HL-60/S4 treated with retinoic acid at 250 ng/mL for 4 days and 3 days (cell line): ENCODE results near the gene AREG.
"Not testable (repeated sequence)": the region's sequence is repeated elsewhere in the genome, so short reads cannot be mapped to it uniquely, and the experiment has no call there.

Source experiments
- in situ Hi-C: fragments of 300-500 bp; cut with MboI; formaldehyde crosslinking; loops from 2 replicates; pipeline ENCODE4 v1.7.0; 2022; ENCODE audit warnings: low sequenced_read_pairs

AREG gene

GRCh38 chr4:74444891-74445642 is at the start of gene AREG:
TSS of gene AREG (plus strand) at chr4:74445136. CDS start at chr4:74445346, 210 bp downstream.
- in situ Hi-C loops: no loop called here

- in situ Hi-C loops: no loop called here
These were observed 49.3 kb upstream of the AREG start for GRCh38 chr4:74395633-74396032.

GRCh38 chr4:74397748-74398426 is 47.0 kb upstream of the AREG start:
- in situ Hi-C loops: no loop called here

- in situ Hi-C loops: not testable (repeated sequence)
These were observed 45.9 kb upstream of the AREG start for GRCh38 chr4:74398894-74399589.

GRCh38 chr4:74400395-74400794 is 44.5 kb upstream of the AREG start:
- in situ Hi-C loops: no loop called here

GRCh38 chr4:74402692-74403456 is 42.1 kb upstream of the AREG start:
- in situ Hi-C loops: no loop called here

- in situ Hi-C loops: no loop called here
These were observed 37.0 kb upstream of the AREG start for GRCh38 chr4:74407891-74408290.

- in situ Hi-C loops: no loop called here
These were observed 36.3 kb upstream of the AREG start for GRCh38 chr4:74408639-74409038.

GRCh38 chr4:74410272-74410671 is 34.7 kb upstream of the AREG start:
- in situ Hi-C loops: no loop called here

- in situ Hi-C loops: no loop called here
These were observed 32.7 kb upstream of the AREG start for GRCh38 chr4:74412225-74412624.

GRCh38 chr4:74413265-74413664 is 31.7 kb upstream of the AREG start:
- in situ Hi-C loops: no loop called here

- in situ Hi-C loops: no loop called here
These were observed 30.7 kb upstream of the AREG start for GRCh38 chr4:74414149-74414809.

GRCh38 chr4:74415602-74416300 is 29.2 kb upstream of the AREG start:
- in situ Hi-C loops: no loop called here

- in situ Hi-C loops: no loop called here
These were observed 26.8 kb upstream of the AREG start for GRCh38 chr4:74418063-74418670.

- in situ Hi-C loops: no loop called here
These were observed 24.1 kb upstream of the AREG start for GRCh38 chr4:74420863-74421262.

GRCh38 chr4:74423104-74423503 is 21.8 kb upstream of the AREG start:
- in situ Hi-C loops: no loop called here

- in situ Hi-C loops: no loop called here
These were observed 20.8 kb upstream of the AREG start for GRCh38 chr4:74424111-74424510.

- in situ Hi-C loops: no loop called here
These were observed 18.8 kb upstream of the AREG start for GRCh38 chr4:74426101-74426500.

- in situ Hi-C loops: no loop called here
These were observed 16.7 kb upstream of the AREG start for GRCh38 chr4:74428276-74428675.
